Muscle of leg (tissue), 11 donors: ENCODE measurements around the gene DNMBP. TPM values are rescaled to one million over a fixed set of nuclear protein-coding genes. Genes with fewer than 3 reads are reported as not detected.
"Not testable (repeated sequence)": the region's sequence is repeated elsewhere in the genome, so short reads cannot be mapped to it uniquely, and the experiment has no call there.

Source experiments
- DNase-seq: peaks from one replicate; pipeline ENCODE4 v3.0.0; 2013
- H3K27ac ChIP-seq: one replicate; pipeline ENCODE4 v1.5.1; 2013; ENCODE audit warnings: mild to moderate bottlenecking, low read length, control low read depth
- H3K27me3 ChIP-seq: one replicate; pipeline ENCODE4 v1.6.1; 2013; ENCODE audit warnings: low read length; ENCODE audit not compliant: control insufficient read depth, insufficient read depth
- H3K36me3 ChIP-seq: one replicate; pipeline ENCODE4 v1.6.1; 2013; ENCODE audit warnings: low read length; ENCODE audit not compliant: control insufficient read depth, insufficient read depth
- H3K4me1 ChIP-seq: one replicate; pipeline ENCODE4 v1.6.1; 2013; ENCODE audit warnings: low read length; ENCODE audit not compliant: control insufficient read depth, insufficient read depth
- H3K4me3 ChIP-seq: one replicate; pipeline ENCODE4 v1.5.1; 2013; ENCODE audit warnings: low read length, control low read depth
- H3K9me3 ChIP-seq: replicated peaks from 2 replicates; pipeline ENCODE4 v1.6.1; 2013; ENCODE audit warnings: low read depth, low read length; ENCODE audit not compliant: control insufficient read depth
- WGBS: methylation state at CpG from one replicate; pipeline ENCODE4 v1.1.5; 2013; ENCODE audit warnings: missing lambda C conversion rate; ENCODE audit not compliant: insufficient coverage; 5-methylcytosine and 5-hydroxymethylcytosine counted together
- polyA plus RNA-seq, 8 donors: library from polyadenylated mRNA; unstranded; fragments of 120-200 nt; gene quantifications; one replicate each; pipeline versions ENCODE4 v1.2.1 to v1.2.3, GENCODE V29; 2013; ENCODE audit warnings: inconsistent platforms in 1 of 8, low replicate concordance in 1 of 8; ENCODE audit not compliant: insufficient read length in 8 of 8, insufficient read depth in 1 of 8
- total RNA-seq: library from RNA; stranded (reverse); fragments of 120-200 nt; gene quantifications from one replicate; pipeline ENCODE4 v1.2.4, GENCODE V29; 2013

DNMBP gene
- total and polyA plus RNA-seq, 9 donors = 11.8 to 19.5 (median 17.5) TPM

- H3K9me3 ChIP-seq = no peaks in the 10 kb centered on the region
- H3K36me3 ChIP-seq = no peaks in the 10 kb centered on the region
- WGBS = 79% methylated on average over 2 of the region's 3 CpGs
- peaks cover 3% of the 10 kb centered on the region for H3K4me1 ChIP-seq
- H3K27me3 ChIP-seq = no peaks in the 10 kb centered on the region
- H3K27ac ChIP-seq = no peak overlapping the region
- DNase-seq = no peak
- no peak overlapping the region for H3K4me3 ChIP-seq
Measured at GRCh38 chr10:99937630-99938029, 72.1 kb downstream of the DNMBP start.

- H3K4me1 ChIP-seq, H3K27ac ChIP-seq, H3K4me3 ChIP-seq, H3K9me3 ChIP-seq, DNase-seq, H3K36me3 ChIP-seq, H3K27me3 ChIP-seq: not testable (repeated sequence)
- WGBS = no CpG with 5 or more reads among the region's 7 CpGs
Measured at GRCh38 chr10:99932203-99932957, 77.4 kb downstream of the DNMBP start.

GRCh38 chr10:99930731-99931550, 78.8 kb downstream of the DNMBP start:
- peaks cover 6% of the 10 kb centered on the region for H3K36me3 ChIP-seq
- DNase-seq = no peak
- no peak overlapping the region for H3K4me3 ChIP-seq
- peaks cover 20% of the 10 kb centered on the region for H3K4me1 ChIP-seq
- no peak overlapping the region for H3K27ac ChIP-seq
- no peaks in the 10 kb centered on the region for H3K9me3 ChIP-seq
- 52% methylated on average over 2 of the region's 9 CpGs for WGBS
- no peaks in the 10 kb centered on the region for H3K27me3 ChIP-seq

- peaks cover 6% of the 10 kb centered on the region for H3K36me3 ChIP-seq
- WGBS = 96% methylated on average over 4 of the region's 9 CpGs
- no peak overlapping the region for H3K4me3 ChIP-seq
- H3K27me3 ChIP-seq = no peaks in the 10 kb centered on the region
- no peak overlapping the region for H3K27ac ChIP-seq
- H3K9me3 ChIP-seq = no peaks in the 10 kb centered on the region
- peaks cover 20% of the 10 kb centered on the region for H3K4me1 ChIP-seq
- DNase-seq = no peak
Measured at GRCh38 chr10:99929360-99929759, 80.4 kb downstream of the DNMBP start.

- H3K27ac ChIP-seq = no peak overlapping the region
- DNase-seq = peak; percentile 48
- H3K4me1 ChIP-seq = peaks cover 20% of the 10 kb centered on the region
- peaks cover 6% of the 10 kb centered on the region for H3K36me3 ChIP-seq
- WGBS = no CpG with 5 or more reads among the region's 3 CpGs
- no peak overlapping the region for H3K4me3 ChIP-seq
- no peaks in the 10 kb centered on the region for H3K27me3 ChIP-seq
- H3K9me3 ChIP-seq = no peaks in the 10 kb centered on the region
Measured at GRCh38 chr10:99927721-99928280, 81.9 kb downstream of the DNMBP start.

GRCh38 chr10:99926925-99927720, 82.6 kb downstream of the DNMBP start:
- DNase-seq = peak; percentile 53
- WGBS = 0% methylated on average over 1 of the region's 9 CpGs
- Histone ChIP-seq H3K27ac (no peak overlapping the region), H3K9me3 (no peaks in the 10 kb centered on the region), H3K27me3 (no peaks in the 10 kb centered on the region), H3K36me3 (peaks cover 6% of the 10 kb centered on the region), H3K4me1 (peaks cover 20% of the 10 kb centered on the region), H3K4me3 (no peak overlapping the region)

- no peak overlapping the region for H3K4me3 ChIP-seq
- H3K9me3 ChIP-seq = no peaks in the 10 kb centered on the region
- H3K36me3 ChIP-seq = peaks cover 3% of the 10 kb centered on the region
- DNase-seq = no peak
- WGBS = 69% methylated on average over 2 of the region's 3 CpGs
- no peak overlapping the region for H3K27ac ChIP-seq
- H3K4me1 ChIP-seq = peaks cover 14% of the 10 kb centered on the region
- H3K27me3 ChIP-seq = no peaks in the 10 kb centered on the region
Measured at GRCh38 chr10:99924451-99925255, 85.1 kb downstream of the DNMBP start.

- Histone ChIP-seq H3K27me3 (no peaks in the 10 kb centered on the region), H3K4me3 (no peak overlapping the region), H3K9me3 (no peaks in the 10 kb centered on the region), H3K36me3 (peaks cover 3% of the 10 kb centered on the region), H3K27ac (no peak overlapping the region), H3K4me1 (peaks cover 14% of the 10 kb centered on the region)
- no peak for DNase-seq
- no CpG with 5 or more reads among the region's 2 CpGs for WGBS
Measured at GRCh38 chr10:99921948-99922347, 87.8 kb downstream of the DNMBP start.

- Histone ChIP-seq H3K4me1 (peaks cover 6% of the 10 kb centered on the region), H3K27ac (no peak overlapping the region), H3K36me3 (peaks cover 3% of the 10 kb centered on the region), H3K27me3 (no peaks in the 10 kb centered on the region), H3K4me3 (no peak overlapping the region), H3K9me3 (no peaks in the 10 kb centered on the region)
- DNase-seq = no peak
- 98% methylated on average over 4 of the region's 4 CpGs for WGBS
Measured at GRCh38 chr10:99920901-99921300, 88.8 kb downstream of the DNMBP start.
